ENCODE results near the gene TCF4.

TCF4 gene

DNA sequence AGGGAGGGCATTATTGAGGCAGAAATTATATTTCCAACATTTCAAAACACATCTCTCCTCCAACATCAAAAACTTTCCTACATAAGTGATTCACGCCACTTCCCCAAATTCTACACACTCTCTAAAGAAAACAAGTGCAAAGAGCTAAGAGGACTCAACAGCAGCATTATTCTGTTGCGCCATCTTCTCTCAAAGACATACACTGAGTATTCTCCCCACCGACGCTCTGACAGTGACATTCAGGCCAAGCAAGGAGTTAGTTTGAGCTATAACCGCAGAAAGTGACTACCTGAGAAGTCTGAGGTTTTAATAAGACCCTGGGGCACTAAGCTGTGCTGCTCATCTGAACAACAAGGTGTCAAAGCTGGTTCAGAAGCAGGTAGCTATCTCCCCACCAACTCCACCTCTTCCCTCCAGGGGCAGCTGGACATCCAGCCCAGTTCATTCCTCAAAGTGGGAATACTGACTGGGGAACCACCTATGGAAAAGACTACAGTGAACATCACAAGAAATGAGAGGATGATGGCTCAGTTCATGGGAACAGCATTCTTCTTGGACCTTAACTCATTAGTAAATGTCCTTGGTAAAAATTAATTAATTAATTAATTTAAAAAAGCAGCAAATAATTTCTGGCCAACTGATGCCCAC is 319.2 kb downstream of the TCF4 start:
- Histone ChIP-seq H3K4me3 (replicated peaks; ENCODE audit: insufficient read depth, low read length) (no peak overlapping the region), H3K27me3 (ENCODE audit: insufficient read depth, poor library complexity, severe bottlenecking) (no peaks in the 10 kb centered on the region), H3K27ac (replicated peaks) (no peak overlapping the region; the same call in 1 of the 2 replicates)
- DNase-seq (ENCODE audit: low read depth in 1 of 2, low spot score in 1 of 2), result peak in 1 of 2 experiments; percentile 42
- peak; percentile 90 for TF ChIP-seq SPI1 (IDR thresholded peaks at IDR 0.05; ENCODE audit: borderline replicate concordance, low read depth)
- TF ChIP-seq, protein P1, sequence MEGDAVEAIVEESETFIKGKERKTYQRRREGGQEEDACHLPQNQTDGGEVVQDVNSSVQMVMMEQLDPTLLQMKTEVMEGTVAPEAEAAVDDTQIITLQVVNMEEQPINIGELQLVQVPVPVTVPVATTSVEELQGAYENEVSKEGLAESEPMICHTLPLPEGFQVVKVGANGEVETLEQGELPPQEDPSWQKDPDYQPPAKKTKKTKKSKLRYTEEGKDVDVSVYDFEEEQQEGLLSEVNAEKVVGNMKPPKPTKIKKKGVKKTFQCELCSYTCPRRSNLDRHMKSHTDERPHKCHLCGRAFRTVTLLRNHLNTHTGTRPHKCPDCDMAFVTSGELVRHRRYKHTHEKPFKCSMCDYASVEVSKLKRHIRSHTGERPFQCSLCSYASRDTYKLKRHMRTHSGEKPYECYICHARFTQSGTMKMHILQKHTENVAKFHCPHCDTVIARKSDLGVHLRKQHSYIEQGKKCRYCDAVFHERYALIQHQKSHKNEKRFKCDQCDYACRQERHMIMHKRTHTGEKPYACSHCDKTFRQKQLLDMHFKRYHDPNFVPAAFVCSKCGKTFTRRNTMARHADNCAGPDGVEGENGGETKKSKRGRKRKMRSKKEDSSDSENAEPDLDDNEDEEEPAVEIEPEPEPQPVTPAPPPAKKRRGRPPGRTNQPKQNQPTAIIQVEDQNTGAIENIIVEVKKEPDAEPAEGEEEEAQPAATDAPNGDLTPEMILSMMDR (IDR thresholded peaks at IDR 0.05; ENCODE audit: insufficient read depth, low read length), result no peak
- no peak for TF ChIP-seq POLR2AphosphoS5 (IDR thresholded peaks at IDR 0.05; ENCODE audit: low read depth)

DNA sequence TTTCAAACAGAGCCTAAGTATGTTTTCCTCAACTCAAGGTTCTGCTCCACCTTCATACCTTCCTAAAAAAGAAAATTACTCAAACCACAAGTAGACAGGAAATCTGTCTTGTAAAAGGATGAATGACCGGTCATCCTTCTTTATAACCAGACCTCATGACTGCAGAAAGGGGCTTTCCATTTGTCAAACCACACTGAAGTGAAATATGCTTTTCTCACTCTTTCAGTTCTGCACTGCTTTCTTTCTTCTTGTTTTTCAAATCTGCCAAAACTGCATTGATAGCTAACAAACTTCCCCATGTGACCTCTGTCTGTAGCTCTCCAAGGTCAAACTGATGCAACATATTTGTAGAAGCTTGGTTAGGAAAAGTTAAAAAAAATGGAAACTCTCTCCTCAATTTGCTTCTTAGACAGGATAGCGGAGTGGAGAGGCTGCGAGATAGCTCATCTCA is 319.8 kb downstream of the TCF4 start:
- Histone ChIP-seq H3K27ac (replicated peaks) (no peak overlapping the region; the same call in 1 of the 2 replicates), H3K27me3 (ENCODE audit: insufficient read depth, poor library complexity, severe bottlenecking) (no peaks in the 10 kb centered on the region), H3K4me3 (replicated peaks; ENCODE audit: insufficient read depth, low read length) (no peak overlapping the region)
- DNase-seq (ENCODE audit: low read depth in 1 of 2, low spot score in 1 of 2), result no peak
- TF ChIP-seq POLR2AphosphoS5 (IDR thresholded peaks at IDR 0.05; ENCODE audit: low read depth) (no peak), SPI1 (IDR thresholded peaks at IDR 0.05; ENCODE audit: borderline replicate concordance, low read depth) (no peak)
- TF ChIP-seq, protein P1 (IDR thresholded peaks at IDR 0.05; ENCODE audit: insufficient read depth, low read length), result no peak
- TF ChIP-seq, protein P2, sequence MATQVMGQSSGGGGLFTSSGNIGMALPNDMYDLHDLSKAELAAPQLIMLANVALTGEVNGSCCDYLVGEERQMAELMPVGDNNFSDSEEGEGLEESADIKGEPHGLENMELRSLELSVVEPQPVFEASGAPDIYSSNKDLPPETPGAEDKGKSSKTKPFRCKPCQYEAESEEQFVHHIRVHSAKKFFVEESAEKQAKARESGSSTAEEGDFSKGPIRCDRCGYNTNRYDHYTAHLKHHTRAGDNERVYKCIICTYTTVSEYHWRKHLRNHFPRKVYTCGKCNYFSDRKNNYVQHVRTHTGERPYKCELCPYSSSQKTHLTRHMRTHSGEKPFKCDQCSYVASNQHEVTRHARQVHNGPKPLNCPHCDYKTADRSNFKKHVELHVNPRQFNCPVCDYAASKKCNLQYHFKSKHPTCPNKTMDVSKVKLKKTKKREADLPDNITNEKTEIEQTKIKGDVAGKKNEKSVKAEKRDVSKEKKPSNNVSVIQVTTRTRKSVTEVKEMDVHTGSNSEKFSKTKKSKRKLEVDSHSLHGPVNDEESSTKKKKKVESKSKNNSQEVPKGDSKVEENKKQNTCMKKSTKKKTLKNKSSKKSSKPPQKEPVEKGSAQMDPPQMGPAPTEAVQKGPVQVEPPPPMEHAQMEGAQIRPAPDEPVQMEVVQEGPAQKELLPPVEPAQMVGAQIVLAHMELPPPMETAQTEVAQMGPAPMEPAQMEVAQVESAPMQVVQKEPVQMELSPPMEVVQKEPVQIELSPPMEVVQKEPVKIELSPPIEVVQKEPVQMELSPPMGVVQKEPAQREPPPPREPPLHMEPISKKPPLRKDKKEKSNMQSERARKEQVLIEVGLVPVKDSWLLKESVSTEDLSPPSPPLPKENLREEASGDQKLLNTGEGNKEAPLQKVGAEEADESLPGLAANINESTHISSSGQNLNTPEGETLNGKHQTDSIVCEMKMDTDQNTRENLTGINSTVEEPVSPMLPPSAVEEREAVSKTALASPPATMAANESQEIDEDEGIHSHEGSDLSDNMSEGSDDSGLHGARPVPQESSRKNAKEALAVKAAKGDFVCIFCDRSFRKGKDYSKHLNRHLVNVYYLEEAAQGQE (IDR thresholded peaks at IDR 0.05; ENCODE audit: insufficient replicate concordance, low read depth), result peak; percentile 80

DNA sequence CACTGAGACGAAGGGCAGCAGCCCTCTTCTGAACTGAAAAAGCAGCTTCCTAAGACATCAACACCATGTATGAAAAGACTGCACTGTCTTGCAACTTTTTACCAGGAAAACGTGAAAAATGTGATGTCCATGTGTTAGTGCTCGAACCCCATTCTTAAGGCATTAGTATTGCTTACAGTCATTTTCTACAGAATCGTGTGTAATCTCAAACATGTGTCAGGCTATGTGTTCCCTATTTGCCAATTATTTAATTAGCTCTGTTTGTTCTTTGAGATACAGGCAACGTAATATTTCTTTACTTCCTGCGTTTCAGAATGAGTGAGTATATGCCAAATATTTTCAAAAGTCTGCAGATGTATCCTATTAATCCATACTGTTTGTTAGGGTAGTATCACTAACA is 321.0 kb downstream of the TCF4 start:
- TF ChIP-seq SPI1 (IDR thresholded peaks at IDR 0.05; ENCODE audit: borderline replicate concordance, low read depth) (no peak), POLR2AphosphoS5 (IDR thresholded peaks at IDR 0.05; ENCODE audit: low read depth) (no peak), GABPA (IDR thresholded peaks at IDR 0.05; ENCODE audit: low read depth) (no peak)
- TF ChIP-seq, protein P1 (IDR thresholded peaks at IDR 0.05; ENCODE audit: insufficient read depth, low read length), result no peak
- TF ChIP-seq, protein P2 (IDR thresholded peaks at IDR 0.05; ENCODE audit: insufficient replicate concordance, low read depth), result no peak
- no peak overlapping the region for H3K4me3 ChIP-seq (replicated peaks; ENCODE audit: insufficient read depth, low read length)
- no peak overlapping the region for H3K27ac ChIP-seq (replicated peaks)
- DNase-seq (ENCODE audit: low read depth in 1 of 2, low spot score in 1 of 2), result no peak
- H3K27me3 ChIP-seq (ENCODE audit: insufficient read depth, poor library complexity, severe bottlenecking), result no peaks in the 10 kb centered on the region

DNA sequence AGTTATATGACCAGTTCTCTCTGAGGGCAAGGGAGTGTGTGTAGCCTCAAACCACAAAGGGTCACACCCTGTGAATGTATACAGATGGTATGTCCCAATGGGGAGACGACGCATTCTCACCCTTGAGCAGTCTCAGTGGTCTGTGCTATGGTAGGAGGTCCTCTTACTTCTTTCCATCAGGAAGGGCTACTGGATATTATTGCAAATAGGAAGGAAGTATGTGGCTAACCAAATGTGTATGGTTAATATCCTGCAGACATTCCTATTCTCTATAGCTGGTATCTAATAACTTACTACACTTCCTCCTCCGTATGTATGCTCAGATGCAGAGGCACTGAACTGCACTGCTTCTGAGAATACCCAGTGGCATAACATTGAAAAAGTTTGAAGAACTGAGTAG is 322.0 kb downstream of the TCF4 start:
- no peak for DNase-seq (ENCODE audit: low read depth in 1 of 2, low spot score in 1 of 2)
- Histone ChIP-seq H3K4me3 (replicated peaks; ENCODE audit: insufficient read depth, low read length) (no peak overlapping the region), H3K27me3 (ENCODE audit: insufficient read depth, poor library complexity, severe bottlenecking) (no peaks in the 10 kb centered on the region), H3K27ac (replicated peaks) (no peak overlapping the region)
- TF ChIP-seq, protein P2 (IDR thresholded peaks at IDR 0.05; ENCODE audit: insufficient replicate concordance, low read depth), result no peak
- no peak for TF ChIP-seq SPI1 (IDR thresholded peaks at IDR 0.05; ENCODE audit: borderline replicate concordance, low read depth)
- TF ChIP-seq POLR2AphosphoS5 (IDR thresholded peaks at IDR 0.05; ENCODE audit: low read depth), result no peak
- no peak for TF ChIP-seq GABPA (IDR thresholded peaks at IDR 0.05; ENCODE audit: low read depth)
- TF ChIP-seq, protein P1 (IDR thresholded peaks at IDR 0.05; ENCODE audit: insufficient read depth, low read length), result no peak

Measured in HL-60 (cell line).